Raji (cell line): ENCODE results near the gene KCNIP4.

Source experiments
- POLR2A ChIP-seq: IDR thresholded peaks from 2 replicates; pipeline ENCODE4 v1.6.1; 2011; ENCODE audit warnings: low read depth, low read length, control low read depth; ENCODE audit not compliant: insufficient read depth

The KCNIP4 gene

DNA sequence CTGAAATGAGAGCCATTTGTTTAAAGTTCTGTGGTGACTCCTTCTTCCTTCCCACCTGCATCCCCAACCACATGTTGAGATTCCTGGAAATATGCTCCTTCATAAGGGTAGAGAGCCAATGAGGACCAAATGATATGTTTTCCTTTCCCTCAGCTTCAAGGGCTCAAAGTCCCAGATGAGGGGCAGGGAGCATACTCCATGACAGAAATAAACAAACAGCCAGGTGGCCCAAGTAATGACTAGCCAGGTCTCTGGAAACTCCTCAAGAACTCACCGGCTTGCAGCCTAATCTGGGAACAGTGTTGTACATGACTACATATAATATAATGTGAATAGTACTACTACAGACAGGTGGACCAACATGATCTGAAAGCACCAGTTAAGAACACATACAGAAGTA is 856.0 kb downstream of the KCNIP4 start:
- TF ChIP-seq POLR2A: no peak

DNA sequence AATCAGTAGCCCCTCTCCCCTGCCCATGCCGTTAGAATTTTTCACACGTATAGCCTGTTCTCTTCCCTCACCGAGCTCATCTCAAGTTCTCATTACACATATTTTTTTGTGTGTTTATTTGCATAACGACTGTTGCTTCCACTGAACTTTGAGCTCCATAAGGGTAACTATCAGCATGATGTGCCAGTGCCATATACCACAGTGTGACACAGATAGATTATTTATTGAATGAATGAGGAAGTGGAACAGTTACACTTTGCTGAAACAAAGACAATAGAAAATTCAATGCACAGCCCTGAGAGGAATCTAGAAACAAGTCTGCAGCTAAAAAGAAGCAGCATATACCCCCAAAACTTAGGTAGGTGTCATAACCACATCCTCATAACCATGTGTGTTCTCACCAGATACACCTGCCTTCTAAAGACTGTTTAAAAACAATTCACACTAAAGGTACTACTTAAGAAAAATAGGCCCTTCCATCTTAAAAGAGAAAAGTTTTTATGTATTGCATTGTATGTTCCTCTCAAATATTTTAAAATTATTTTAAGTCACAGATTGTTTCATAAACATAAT is 858.4 kb downstream of the KCNIP4 start:
- TF ChIP-seq POLR2A: no peak

- no peak for TF ChIP-seq POLR2A
Measured at GRCh38 chr4:21083413-21083812, 865.2 kb downstream of the KCNIP4 start.

DNA sequence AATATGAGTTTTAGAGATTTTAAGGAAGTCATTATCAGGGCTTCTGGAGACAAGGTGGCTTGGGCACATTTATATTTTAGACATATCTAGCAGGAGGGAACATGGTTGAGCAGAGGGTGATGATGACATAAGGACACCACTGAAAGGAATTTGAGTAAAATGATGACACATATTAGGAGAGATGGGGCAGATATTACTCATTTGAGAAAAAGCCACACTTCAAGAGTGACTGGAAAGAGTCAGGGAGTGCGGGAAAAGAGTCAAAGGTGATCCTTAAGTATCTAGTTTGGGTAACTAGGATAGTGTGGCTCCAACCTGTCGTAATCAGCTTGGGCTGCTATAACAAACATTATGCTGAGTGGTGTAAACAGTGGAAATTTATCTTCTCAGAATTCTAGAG is 870.6 kb downstream of the KCNIP4 start:
- no peak for TF ChIP-seq POLR2A

DNA sequence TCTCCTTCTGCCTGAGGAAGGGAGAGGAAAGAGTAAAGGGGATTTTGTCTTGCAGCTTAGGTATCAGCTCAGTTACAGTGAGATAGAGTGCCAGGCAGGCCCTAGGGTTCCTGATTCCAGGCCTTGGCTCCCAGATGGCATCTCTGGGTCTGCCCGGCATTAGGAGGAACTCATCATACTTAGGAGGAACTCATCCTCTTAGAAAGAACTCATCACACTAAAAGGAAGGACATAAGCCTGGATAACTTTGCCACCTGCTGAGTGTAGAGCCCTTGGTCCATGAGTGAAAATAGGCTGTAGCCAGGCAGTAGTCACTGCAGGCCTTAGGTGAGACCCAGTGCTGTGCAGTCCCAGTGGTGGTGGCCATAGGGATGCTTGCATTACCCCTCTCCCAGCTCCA is 881.2 kb downstream of the KCNIP4 start:
- TF ChIP-seq POLR2A: no peak

DNA sequence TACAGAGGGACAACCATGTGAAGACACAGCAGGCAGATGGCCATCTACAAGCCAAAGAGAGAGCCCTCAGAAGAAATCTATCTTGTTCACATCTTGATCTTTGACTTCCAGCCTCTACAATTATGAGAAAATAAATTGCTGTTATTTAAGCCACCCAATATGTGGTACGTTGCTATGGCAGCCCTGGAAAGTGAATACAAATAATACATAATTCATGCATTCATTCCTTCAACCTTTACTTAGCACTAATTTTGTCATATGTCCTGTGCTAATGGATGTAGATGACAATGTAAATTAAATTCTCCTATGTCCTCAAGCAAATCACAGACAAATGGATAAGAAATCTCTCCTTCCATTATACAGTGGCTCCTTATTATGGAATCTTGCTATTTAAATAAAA is 886.7 kb downstream of the KCNIP4 start:
- no peak for TF ChIP-seq POLR2A

GRCh38 chr4:21046141-21046540 is 902.4 kb downstream of the KCNIP4 start:
- no peak for TF ChIP-seq POLR2A

- TF ChIP-seq POLR2A: no peak
Measured at GRCh38 chr4:21045119-21045518, 903.5 kb downstream of the KCNIP4 start.

GRCh38 chr4:21041708-21042107 is 906.9 kb downstream of the KCNIP4 start:
- TF ChIP-seq POLR2A: no peak

GRCh38 chr4:21034728-21035127 is 913.8 kb downstream of the KCNIP4 start:
- TF ChIP-seq POLR2A: no peak

- TF ChIP-seq POLR2A: no peak
Measured at GRCh38 chr4:21032089-21032645, 916.4 kb downstream of the KCNIP4 start.

DNA sequence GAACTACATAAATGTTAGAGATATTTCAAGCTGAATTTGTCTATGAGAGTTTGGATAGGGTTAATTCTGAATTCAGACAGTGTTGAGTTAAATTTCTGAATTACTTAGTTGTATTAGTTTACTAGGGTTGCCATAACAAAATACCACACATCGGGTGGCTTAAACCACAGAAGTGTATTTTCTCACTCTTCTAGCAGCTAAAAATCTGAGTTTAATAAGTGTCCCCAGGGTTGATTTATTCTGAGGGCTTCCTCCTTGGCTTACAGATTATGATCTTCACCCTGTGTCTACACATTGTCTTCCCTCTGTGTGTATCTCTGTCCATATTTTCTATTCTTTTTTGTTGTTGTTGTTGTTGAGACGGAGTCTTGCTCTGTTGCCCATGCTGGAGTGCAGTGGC is 929.8 kb downstream of the KCNIP4 start:
- no peak for TF ChIP-seq POLR2A

GRCh38 chr4:21013501-21013900 is 935.1 kb downstream of the KCNIP4 start:
- TF ChIP-seq POLR2A: no peak

DNA sequence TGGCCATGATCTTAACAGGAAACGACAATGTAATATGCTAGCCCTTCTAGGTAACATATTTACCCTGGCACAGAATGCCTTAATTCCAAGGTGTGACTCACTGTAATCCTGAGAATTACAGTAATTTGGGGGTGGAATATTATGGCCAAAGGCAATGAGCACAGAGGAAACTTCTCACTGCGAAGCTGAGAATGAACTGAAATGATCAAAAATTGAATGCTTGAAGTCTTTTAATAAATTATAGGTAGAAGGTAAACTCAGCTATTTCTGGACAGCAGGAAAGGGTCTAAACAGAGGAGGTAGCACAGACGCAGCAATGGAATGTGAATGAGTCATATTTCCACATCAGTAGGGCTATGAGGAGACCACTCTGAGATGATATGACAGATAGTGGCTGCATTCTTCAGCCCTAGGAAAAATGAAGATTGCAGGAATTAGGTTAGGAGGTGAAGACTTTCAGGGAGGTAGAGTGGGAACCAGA is 935.7 kb downstream of the KCNIP4 start:
- no peak for TF ChIP-seq POLR2A

GRCh38 chr4:21011106-21011505 is 937.5 kb downstream of the KCNIP4 start:
- no peak for TF ChIP-seq POLR2A

DNA sequence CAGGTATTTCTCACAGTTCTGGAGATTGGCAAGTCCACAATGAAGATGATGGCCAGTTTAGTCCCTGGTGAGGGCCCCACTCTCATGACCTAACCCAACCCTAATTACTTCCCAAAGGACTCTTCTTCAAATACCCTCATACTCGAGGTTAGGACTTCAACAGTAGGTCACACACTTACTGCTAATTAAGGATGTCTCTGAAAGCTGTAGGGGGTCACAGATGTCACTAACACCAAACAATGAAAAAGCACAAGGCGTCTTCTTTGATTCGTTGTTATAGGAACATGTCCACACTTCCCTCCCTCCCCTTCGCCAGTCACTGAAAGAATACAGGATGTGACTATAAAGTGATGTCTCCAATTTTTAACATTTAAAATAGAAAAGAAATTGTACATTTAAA is 938.6 kb downstream of the KCNIP4 start:
- no peak for TF ChIP-seq POLR2A

GRCh38 chr4:21005647-21006046 is 942.9 kb downstream of the KCNIP4 start:
- no peak for TF ChIP-seq POLR2A

DNA sequence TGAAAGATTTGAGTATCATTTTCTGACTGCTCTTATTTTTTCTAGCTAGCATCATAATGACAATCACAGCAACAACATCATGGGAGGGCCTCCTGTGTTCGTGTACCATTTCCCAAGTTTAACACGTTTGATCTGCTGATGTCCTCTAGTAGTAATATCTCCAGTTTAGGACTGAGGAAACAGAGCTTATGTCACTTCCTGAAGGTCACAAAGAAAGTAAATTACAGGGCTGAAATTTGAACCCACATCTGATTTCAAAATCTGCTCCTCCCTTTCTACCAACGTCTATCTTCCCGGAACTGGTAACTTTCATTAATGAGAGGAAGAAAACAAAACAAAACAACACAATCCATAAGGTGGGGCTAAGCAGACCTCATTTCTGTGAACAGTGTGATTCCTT is 945.6 kb downstream of the KCNIP4 start:
- TF ChIP-seq POLR2A: no peak

GRCh38 chr4:21002286-21002685 is 946.3 kb downstream of the KCNIP4 start:
- no peak for TF ChIP-seq POLR2A
